Esophagus muscularis mucosa (tissue), 3 donors: ENCODE measurements around the gene UVSSA.

ENCODE experiments used
- CTCF ChIP-seq, 3 experiments: fragments of 200-600 bp in 2 of 3; fragments of 450-650 bp in 1 of 3; sonication (generic) in 2 of 3; IDR thresholded peaks; one replicate each; pipeline ENCODE4 v1.5.1; 2017 to 2019; ENCODE audit warnings: antibody characterized with exemption in 3 of 3, mild to moderate bottlenecking in 2 of 3, moderate library complexity in 1 of 3
- POLR2AphosphoS5 ChIP-seq, 2 donors: sonication (generic); formaldehyde crosslinking; IDR thresholded peaks; one replicate each; pipeline ENCODE4 v1.6.1; 2017; ENCODE audit warnings: antibody characterized with exemption in 2 of 2

GRCh38 chr4:1354983-1355275, 7.9 kb downstream of the UVSSA start:
- TF ChIP-seq CTCF (IDR thresholded peaks at IDR 0.05), result no peak
- no peak for TF ChIP-seq POLR2AphosphoS5 (IDR thresholded peaks at IDR 0.05)
